COLO668 (cell line): Measurements from ENCODE around the gene TRABD2B.
A peak's percentile ranks its signal among the peaks of the same experiment; 100 is the strongest.

ENCODE experiments used
- DNase-seq: peaks from one replicate; lab custom pipeline; 2025; ENCODE audit not compliant: unreplicated experiment; lab: John Stamatoyannopoulos, UW

Gene TRABD2B

GRCh38 chr1:47886141-47886540, 111.0 kb downstream of the TRABD2B start:
- no peak for DNase-seq

DNA sequence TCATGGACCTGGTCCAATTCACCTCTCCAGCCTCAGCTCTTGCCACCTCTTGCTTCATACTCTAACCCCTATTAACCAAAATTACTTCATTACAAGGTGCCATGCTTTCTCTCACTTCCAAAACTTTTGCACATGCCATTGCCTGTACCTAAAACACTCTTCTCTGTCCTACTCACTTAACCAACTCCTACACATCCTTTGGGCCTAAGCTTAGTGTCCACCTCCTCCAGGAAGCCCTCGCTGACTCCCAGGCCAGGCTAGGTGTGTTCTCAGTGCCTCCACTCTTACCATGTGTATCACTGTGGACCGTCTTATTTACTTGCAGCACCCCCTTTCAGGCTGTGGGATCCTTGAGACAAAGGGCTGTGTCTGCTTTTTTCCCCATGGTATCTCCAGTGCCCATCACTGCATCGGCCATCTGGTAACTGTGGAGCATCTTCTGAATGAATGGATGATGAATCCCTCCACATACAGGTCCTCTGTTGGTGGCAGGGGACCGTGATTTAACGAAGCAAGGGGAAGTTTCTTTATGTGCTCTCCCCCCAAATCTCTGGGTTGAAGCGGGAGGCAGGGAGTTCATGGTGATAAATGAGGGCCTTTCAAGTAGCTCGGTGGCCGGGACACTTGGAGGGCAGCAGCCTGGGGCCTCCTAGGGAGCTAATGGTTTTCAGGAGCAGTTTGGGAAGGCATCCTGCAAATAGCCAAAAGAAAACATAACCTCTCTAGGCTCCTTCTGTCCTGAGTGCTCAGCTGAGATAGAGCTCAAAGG, 111.9 kb downstream of the TRABD2B start:
- DNase-seq, result no peak

GRCh38 chr1:47883963-47884362, 113.2 kb downstream of the TRABD2B start:
- no peak for DNase-seq

- DNase-seq, result peak; percentile 70
Measured at GRCh38 chr1:47881505-47882442, 115.4 kb downstream of the TRABD2B start.

DNA sequence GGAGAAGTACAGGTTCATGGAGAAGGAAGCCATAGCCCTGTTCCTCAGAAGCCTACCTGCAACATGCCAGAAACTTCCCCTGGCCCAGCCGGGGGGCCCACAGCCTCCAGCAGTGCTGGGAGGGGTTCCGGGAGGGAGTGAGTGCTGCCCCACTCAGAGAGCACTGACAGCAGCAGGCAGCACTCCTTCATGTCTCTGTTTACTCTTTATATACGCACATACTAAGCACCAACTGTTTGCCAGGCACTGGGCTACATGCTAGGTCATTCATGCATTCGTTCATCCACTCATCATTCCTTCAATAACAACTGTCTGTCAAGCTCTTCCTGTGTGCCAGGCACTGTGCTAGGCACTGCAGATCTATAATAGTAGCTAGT, 120.6 kb downstream of the TRABD2B start:
- no peak for DNase-seq

- DNase-seq, result peak; percentile 40
Measured at GRCh38 chr1:47875831-47876586, 121.2 kb downstream of the TRABD2B start.

- no peak for DNase-seq
Measured at GRCh38 chr1:47875036-47875435, 122.1 kb downstream of the TRABD2B start.

DNA sequence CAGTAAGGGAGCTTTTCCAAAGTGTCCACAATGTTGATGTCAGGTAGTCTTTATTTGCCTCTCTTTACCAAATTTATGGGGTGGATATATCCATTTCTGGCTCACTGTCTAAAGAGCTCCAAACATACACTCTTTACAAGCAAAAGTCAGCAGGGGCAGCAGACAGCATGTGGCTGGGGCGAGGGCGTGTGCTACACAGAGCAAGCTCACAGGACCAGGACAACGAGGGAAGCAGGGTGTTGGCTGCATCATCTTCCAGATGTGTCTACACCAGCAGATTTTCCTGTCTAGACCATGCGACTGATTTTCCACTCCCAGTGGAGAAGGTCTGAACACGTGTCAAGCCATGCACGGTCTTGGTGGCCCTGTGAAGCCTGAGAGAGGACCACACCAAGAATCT, 123.8 kb downstream of the TRABD2B start:
- DNase-seq, result no peak

- no peak for DNase-seq
Measured at GRCh38 chr1:47872886-47873285, 124.3 kb downstream of the TRABD2B start.

GRCh38 chr1:47871799-47872353, 125.3 kb downstream of the TRABD2B start:
- DNase-seq, result peak; percentile 52

DNA sequence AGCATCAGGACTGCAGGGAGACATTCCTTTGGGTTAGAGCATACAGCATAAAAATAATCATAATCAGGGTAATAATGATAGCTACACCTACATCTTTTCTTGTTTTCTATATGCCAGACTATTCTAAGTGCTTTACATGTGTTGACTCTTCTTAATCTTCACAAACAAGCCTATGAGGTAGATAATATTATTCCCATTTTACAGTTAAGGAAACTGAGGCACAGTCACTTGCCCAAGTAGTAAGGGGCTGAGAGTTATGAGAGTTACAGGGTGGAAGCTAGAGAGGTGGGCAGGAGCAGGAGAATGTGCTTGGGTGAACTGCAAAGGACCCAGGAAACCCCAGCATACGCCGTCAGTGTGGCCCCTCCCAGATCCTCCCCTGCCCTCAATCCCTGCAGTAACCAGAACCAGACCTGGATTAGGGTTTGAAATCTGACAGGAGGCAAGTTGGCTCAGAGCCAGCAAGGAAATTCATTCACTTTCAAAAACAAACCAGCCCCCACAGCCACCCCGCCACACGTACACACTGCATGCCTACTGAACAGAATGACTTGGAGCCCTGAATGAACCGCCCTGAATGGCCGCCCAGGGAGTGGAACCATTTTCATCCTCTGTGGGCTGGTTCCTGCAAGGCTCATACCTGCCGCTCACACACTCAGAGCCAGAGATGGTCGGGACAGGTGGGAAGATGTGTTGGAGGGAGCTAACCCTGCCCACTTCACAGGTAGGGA, 126.1 kb downstream of the TRABD2B start:
- DNase-seq, result peak; percentile 53

DNA sequence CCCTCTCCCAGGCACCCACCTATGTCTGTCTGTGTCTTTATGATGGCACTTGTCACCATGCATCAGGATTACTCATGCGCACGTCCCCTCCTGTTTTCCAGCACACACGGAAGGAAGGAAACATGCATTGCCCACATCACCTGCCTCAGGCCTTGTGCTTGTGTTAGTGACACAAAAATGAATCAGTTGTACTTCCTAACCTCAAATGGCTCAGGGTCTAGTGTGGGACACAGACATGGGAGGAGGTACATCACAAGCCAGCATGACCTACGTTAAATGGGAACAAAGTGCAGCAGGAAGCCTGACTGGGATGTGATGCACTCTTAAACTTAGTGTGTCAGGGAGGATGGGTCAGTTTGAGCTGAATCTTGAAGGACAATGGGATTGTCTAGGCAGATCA, 126.7 kb downstream of the TRABD2B start:
- DNase-seq, result no peak

DNA sequence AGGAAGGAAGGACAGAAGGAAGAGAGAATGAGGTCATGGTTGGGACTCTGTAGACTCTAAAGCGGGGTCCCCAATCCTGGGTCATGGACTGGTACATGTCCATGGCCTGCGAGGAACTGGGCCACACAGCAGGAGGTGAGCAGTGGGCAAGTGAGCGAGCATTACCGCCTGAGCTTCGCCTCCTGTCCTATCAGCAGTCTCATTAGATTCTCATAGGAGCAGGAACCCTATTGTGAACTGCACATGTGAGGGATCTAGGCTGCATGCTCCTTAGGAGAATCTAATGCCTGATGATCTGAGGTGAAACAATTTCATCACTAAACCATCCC, 128.9 kb downstream of the TRABD2B start:
- no peak for DNase-seq

GRCh38 chr1:47867438-47868347, 129.5 kb downstream of the TRABD2B start:
- DNase-seq, result no peak

DNA sequence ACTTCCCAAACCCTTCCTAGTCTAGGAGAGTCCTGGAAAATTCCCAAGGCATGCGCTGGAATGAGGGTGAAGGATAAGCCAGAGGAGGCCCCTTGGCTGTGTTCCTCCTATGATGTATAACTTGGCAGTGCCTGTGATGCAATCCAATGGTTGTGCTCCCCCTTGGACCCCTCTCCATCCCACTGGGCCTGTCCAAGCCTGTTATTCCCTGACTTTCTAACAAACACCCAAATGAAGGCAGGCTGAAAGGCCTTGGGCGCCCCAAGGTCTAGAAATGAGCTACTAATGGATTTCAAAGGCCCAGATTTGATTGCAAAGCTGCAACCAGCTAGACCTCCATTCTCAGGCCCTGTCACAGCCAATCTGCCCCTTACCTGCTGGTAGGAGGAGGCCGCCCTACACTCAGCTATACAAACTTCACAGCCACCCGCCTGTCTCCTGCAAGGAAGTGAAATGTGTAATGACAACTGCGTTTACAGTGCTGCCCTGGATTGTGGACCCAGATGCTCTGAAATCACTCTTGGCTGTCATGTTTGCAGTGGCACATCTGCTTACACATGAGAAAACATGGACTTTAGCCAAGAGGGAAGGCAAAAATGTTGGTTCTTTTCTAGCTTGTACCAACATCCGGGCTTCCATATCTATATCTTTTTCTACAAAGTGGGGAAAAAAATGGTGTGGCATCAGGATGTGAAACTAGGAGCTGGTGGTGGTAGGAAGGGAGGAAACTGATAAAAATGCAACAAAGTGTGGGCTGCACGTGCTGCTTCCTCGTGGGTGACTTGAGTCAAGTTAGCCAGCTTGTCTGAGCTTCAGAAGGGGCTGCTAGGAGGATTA, 130.4 kb downstream of the TRABD2B start:
- peak; percentile 41 for DNase-seq

GRCh38 chr1:47865881-47866535, 131.2 kb downstream of the TRABD2B start:
- DNase-seq, result no peak

GRCh38 chr1:47859092-47859743, 138.0 kb downstream of the TRABD2B start:
- DNase-seq, result no peak

DNA sequence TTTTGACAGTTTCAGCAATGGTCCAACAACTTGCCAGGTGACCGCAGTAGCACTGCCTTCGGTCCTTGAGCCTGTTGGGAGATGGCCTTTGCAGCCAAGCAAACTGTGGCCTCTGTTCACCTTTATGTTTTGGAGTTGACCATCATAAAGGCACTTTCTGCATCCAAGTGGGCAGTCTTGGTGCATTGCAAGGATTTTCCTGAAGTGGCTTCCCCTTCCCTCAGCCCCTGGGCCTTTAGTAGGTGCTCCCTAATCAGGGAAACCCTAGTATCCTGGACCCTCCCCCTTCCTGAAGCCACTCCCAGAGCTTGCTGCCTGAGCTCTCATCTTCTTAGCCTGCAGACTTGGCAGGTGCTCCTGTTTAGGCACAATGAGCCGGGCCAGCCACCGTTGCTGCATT, 140.2 kb downstream of the TRABD2B start:
- DNase-seq, result no peak
